Upper lobe of left lung (tissue), 6 donors: ENCODE data around the gene FCN3. TPM values are rescaled to one million over a fixed set of nuclear protein-coding genes. Genes with fewer than 3 reads are reported as not detected.

ENCODE experiments used
- ATAC-seq, 2 donors: fragments of 200-7000 bp; cut with Tn5 transposase; one replicate each; pipeline ENCODE4 v1.9.1; 2022; ENCODE audit warnings: mild to moderate bottlenecking in 2 of 2, moderate library complexity in 2 of 2; ENCODE audit not compliant: low FRiP score in 2 of 2
- DNase-seq, 2 donors: peaks; one replicate each; pipeline ENCODE4 v3.0.0-alpha.2; 2019 to 2020
- H3K27ac ChIP-seq, 4 donors: fragments of 200-600 bp; sonication (generic); one replicate each; pipeline ENCODE4 v1.5.1; 2016 to 2019
- H3K27me3 ChIP-seq, 4 donors: fragments of 200-600 bp; sonication (generic); one replicate each; pipeline ENCODE4 v1.5.1; 2017 to 2019
- H3K36me3 ChIP-seq, 4 donors: fragments of 200-600 bp; sonication (generic); one replicate each; pipeline ENCODE4 v1.5.1; 2016 to 2019
- H3K4me1 ChIP-seq, 4 donors: fragments of 200-600 bp; sonication (generic); one replicate each; pipeline ENCODE4 v1.5.1; 2018 to 2019
- H3K4me3 ChIP-seq, 4 donors: fragments of 200-600 bp; sonication (generic); one replicate each; pipeline ENCODE4 v1.5.1; 2017 to 2019; ENCODE audit warnings: mild to moderate bottlenecking in 2 of 4, moderate library complexity in 1 of 4
- H3K9me3 ChIP-seq, 4 donors: fragments of 200-600 bp; sonication (generic); one replicate each; pipeline ENCODE4 v1.5.1; 2018 to 2019
- EP300 ChIP-seq, 4 donors: sonication (generic); formaldehyde crosslinking; IDR thresholded peaks; one replicate each; pipeline ENCODE4 v1.5.1; 2017; ENCODE audit warnings: antibody characterized with exemption in 4 of 4, control low read depth in 2 of 4
- POLR2A ChIP-seq, 4 donors: fragments of 450-650 bp; IDR thresholded peaks; one replicate each; pipeline ENCODE4 v1.5.1; 2016 to 2017; ENCODE audit warnings: antibody characterized with exemption in 4 of 4, mild to moderate bottlenecking in 2 of 4
- POLR2AphosphoS5 ChIP-seq, 2 donors: sonication (generic); formaldehyde crosslinking; IDR thresholded peaks; one replicate each; pipeline ENCODE4 v1.5.1; 2017; ENCODE audit warnings: antibody characterized with exemption in 2 of 2
- WGBS, 2 donors: methylation state at CpG; one replicate each; pipeline ENCODE4 v1.1.5; 2017 to 2018; 5-methylcytosine and 5-hydroxymethylcytosine counted together
- total RNA-seq, 6 donors: library from RNA; depleted of rRNA in 4 of 6; stranded (reverse); fragments of >200 nt in 4 of 6; gene quantifications; one replicate each; pipeline versions ENCODE4 v1.1.0 to v1.2.1, GENCODE V29; 2016 to 2021
- TF ChIP-seq, protein P1 (sequence below), 6 experiments: fragments of 450-650 bp in 4 of 6; fragments of 200-600 bp in 2 of 6; sonication (generic) in 2 of 6; IDR thresholded peaks; one replicate each; pipeline ENCODE4 v1.5.1; 2016 to 2019; ENCODE audit warnings: antibody characterized with exemption in 6 of 6
- donor health status: DM: no; HTN: no; CAD: no; lungs with moderate emphysema.
- donor health status: DM: no; HTN: yes; CAD: no; lungs with severe emphysema.

Gene FCN3
- total RNA-seq, 6 donors from 2014 or later: 145 to 1,319 (median 555) TPM

DNA sequence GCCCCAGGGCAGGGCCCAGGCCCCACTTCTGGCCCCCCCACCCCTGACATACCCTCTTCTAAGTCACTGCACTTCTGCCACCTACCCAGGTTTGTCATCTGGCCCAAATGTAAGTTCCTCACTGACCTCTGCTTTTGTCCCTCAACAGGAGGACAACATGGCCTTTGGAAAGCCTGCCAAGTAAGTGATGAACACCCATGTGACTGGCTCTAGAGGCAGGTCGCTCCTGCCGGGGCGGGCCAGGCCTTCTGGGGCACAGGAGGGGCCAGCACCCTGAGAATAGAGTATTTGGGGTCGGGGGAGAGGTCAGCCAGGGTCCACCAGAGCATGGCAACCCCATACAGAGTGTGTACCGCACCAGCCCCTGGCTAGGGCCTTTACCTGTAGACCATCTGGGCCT is 42.7 kb downstream of the FCN3 start:
- peak overlapping the region in 1 of 4 donors; percentile 17 for H3K27ac ChIP-seq
- no peak for ATAC-seq
- no peaks in the 10 kb centered on the region for H3K27me3 ChIP-seq
- WGBS, 2 donors: 92 to 93% methylated on average over 5 of the region's 5 CpGs
- peaks cover 14 to 90% (median 57%) of the 10 kb centered on the region in 4 donors for H3K36me3 ChIP-seq
- DNase-seq: no peak
- TF ChIP-seq, protein P1, sequence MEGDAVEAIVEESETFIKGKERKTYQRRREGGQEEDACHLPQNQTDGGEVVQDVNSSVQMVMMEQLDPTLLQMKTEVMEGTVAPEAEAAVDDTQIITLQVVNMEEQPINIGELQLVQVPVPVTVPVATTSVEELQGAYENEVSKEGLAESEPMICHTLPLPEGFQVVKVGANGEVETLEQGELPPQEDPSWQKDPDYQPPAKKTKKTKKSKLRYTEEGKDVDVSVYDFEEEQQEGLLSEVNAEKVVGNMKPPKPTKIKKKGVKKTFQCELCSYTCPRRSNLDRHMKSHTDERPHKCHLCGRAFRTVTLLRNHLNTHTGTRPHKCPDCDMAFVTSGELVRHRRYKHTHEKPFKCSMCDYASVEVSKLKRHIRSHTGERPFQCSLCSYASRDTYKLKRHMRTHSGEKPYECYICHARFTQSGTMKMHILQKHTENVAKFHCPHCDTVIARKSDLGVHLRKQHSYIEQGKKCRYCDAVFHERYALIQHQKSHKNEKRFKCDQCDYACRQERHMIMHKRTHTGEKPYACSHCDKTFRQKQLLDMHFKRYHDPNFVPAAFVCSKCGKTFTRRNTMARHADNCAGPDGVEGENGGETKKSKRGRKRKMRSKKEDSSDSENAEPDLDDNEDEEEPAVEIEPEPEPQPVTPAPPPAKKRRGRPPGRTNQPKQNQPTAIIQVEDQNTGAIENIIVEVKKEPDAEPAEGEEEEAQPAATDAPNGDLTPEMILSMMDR (IDR thresholded peaks at IDR 0.05): no peak
- TF ChIP-seq POLR2A (IDR thresholded peaks at IDR 0.05) (no peak), POLR2AphosphoS5 (IDR thresholded peaks at IDR 0.05) (no peak), EP300 (IDR thresholded peaks at IDR 0.05) (no peak)
- peaks cover 2 to 23% (median 8%) of the 10 kb centered on the region in 4 donors for H3K4me1 ChIP-seq
- no peak overlapping the region for H3K4me3 ChIP-seq
- H3K9me3 ChIP-seq: no peaks in the 10 kb centered on the region

DNA sequence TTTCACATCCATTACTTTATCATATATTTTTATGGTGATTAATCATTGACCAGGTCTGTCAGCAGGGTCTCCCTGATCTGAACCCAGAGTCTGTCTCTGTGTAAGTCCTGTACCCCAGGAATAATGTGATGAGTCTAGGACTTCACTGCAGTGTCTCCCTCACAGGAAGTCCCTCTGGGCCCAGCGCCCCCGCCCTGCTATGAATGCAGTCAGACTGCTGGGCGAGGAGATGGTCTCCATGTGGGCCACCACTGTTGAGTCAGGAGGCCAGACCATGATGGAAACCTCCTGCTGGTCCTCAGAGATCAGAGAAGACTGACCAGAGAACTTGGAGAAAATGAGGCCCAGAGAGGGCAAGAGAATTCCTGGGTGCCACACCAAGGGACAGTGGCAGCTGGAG is 43.2 kb downstream of the FCN3 start:
- WGBS, 2 donors: 83 to 85% methylated on average over 1 to 3 of the region's 3 CpGs
- peaks cover 2 to 27% (median 11%) of the 10 kb centered on the region in 4 donors for H3K4me1 ChIP-seq
- ATAC-seq: no peak
- H3K36me3 ChIP-seq: peaks cover 14 to 88% (median 55%) of the 10 kb centered on the region in 4 donors
- no peak for TF ChIP-seq POLR2A (IDR thresholded peaks at IDR 0.05)
- TF ChIP-seq EP300 (IDR thresholded peaks at IDR 0.05): no peak
- no peak for TF ChIP-seq POLR2AphosphoS5 (IDR thresholded peaks at IDR 0.05)
- TF ChIP-seq, protein P1 (IDR thresholded peaks at IDR 0.05): no peak
- DNase-seq: no peak
- H3K4me3 ChIP-seq: no peak overlapping the region
- H3K27me3 ChIP-seq: no peaks in the 10 kb centered on the region
- peak overlapping the region in 1 of 4 donors; percentile 17 for H3K27ac ChIP-seq
- no peaks in the 10 kb centered on the region for H3K9me3 ChIP-seq

DNA sequence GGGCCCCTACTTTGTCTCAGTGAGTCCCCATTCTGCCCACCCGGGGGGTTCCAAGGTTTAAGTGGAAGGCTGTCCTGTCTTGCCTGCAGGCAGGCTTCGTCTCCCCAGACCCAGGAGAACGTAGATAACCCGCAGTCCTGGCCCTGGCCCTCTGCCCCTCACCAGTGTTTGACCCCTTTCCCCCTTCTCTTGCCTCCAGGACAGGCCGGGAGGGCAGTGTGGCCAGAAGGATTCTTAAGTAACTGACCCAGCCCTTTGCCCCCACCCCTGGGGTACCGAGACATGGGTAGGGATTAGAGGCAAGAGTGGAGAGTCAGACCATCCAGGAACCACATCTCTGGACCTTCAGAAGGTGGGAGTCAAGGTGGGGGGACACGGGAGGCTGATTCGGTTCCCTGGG is 43.8 kb downstream of the FCN3 start:
- H3K36me3 ChIP-seq: peaks cover 14 to 84% (median 54%) of the 10 kb centered on the region in 4 donors
- TF ChIP-seq, protein P1 (IDR thresholded peaks at IDR 0.05): no peak
- TF ChIP-seq EP300 (IDR thresholded peaks at IDR 0.05): no peak
- TF ChIP-seq POLR2A (IDR thresholded peaks at IDR 0.05): no peak
- TF ChIP-seq POLR2AphosphoS5 (IDR thresholded peaks at IDR 0.05): no peak
- ATAC-seq: no peak
- no peaks in the 10 kb centered on the region for H3K27me3 ChIP-seq
- WGBS, 2 donors: 83 to 88% methylated on average over 8 of the region's 8 CpGs
- no peaks in the 10 kb centered on the region for H3K9me3 ChIP-seq
- H3K4me3 ChIP-seq: no peak overlapping the region
- no peak for DNase-seq
- H3K4me1 ChIP-seq: peaks cover 2 to 33% (median 12%) of the 10 kb centered on the region in 4 donors
- H3K27ac ChIP-seq: no peak overlapping the region

DNA sequence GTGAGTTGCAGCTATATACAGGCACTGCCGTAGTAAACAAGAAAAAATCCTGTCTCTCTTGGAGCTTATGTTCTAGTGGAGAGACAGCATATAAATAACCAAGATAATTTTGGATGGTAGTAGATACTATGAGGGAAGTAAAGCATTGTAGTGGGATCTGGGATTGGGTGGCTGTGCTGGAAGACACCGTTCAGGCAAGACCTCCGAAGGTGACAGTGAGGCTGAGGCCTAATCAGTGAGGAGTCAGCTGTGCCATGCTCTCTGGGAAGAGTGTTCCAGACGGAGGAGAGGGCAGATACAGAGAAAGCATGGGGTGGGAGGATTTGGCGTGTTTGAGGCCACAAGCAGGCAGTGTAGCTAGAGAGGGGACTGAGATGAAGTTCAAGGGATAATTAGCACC is 46.7 kb downstream of the FCN3 start:
- peaks cover 10 to 48% (median 24%) of the 10 kb centered on the region in 4 donors for H3K4me1 ChIP-seq
- H3K4me3 ChIP-seq: no peak overlapping the region
- TF ChIP-seq POLR2AphosphoS5 (IDR thresholded peaks at IDR 0.05) (no peak), POLR2A (IDR thresholded peaks at IDR 0.05) (no peak), EP300 (IDR thresholded peaks at IDR 0.05) (no peak)
- TF ChIP-seq, protein P1 (IDR thresholded peaks at IDR 0.05): no peak
- peaks cover 4 to 69% (median 35%) of the 10 kb centered on the region in 4 donors for H3K36me3 ChIP-seq
- H3K27me3 ChIP-seq: no peaks in the 10 kb centered on the region
- no peaks in the 10 kb centered on the region for H3K9me3 ChIP-seq
- no peak for ATAC-seq
- 89% methylated on average over 5 of the region's 5 CpGs for WGBS, 2 donors
- DNase-seq: no peak
- H3K27ac ChIP-seq: no peak overlapping the region

DNA sequence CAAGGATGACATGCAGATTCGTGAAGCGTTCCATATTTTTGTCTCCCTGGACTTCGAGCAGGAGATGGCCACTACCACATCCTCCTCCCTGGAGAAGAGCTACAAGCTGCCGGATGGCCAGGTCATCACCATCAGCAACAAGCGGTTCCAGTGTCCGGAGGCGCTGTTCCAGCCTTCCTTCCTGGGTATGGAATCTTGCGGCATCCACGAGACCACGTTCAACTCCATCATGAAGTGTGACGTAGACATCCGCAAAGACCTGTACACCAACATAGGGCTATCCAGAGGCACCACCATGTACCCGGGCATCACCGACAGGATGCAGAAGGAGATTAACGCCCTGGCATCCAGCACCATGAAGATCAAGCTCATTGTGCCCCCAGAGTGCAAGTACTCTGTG is 49.3 kb downstream of the FCN3 start:
- Histone ChIP-seq H3K36me3 (peaks cover 0 to 44% (median 16%) of the 10 kb centered on the region in 4 donors), H3K27ac (no peak overlapping the region), H3K9me3 (no peaks in the 10 kb centered on the region), H3K4me1 (peaks cover 12 to 45% (median 28%) of the 10 kb centered on the region in 4 donors), H3K4me3 (no peak overlapping the region), H3K27me3 (no peaks in the 10 kb centered on the region)
- 95 to 96% methylated on average over 13 to 15 of the region's 15 CpGs for WGBS, 2 donors
- DNase-seq (no peak), ATAC-seq (no peak)
- no peak for TF ChIP-seq EP300 (IDR thresholded peaks at IDR 0.05)
- TF ChIP-seq POLR2AphosphoS5 (IDR thresholded peaks at IDR 0.05): no peak
- TF ChIP-seq POLR2A (IDR thresholded peaks at IDR 0.05): no peak
- TF ChIP-seq, protein P1 (IDR thresholded peaks at IDR 0.05): no peak
